Spinal cord (tissue), 10 donors: ENCODE results near the gene NDEL1. TPM values are rescaled to one million over a fixed set of nuclear protein-coding genes. Genes with fewer than 3 reads are reported as not detected.

Experiments
- DNase-seq, 6 donors: peaks; one replicate each; pipeline versions ENCODE4 v3.0.0 to v3.0.0-alpha.2; 2013 to 2015; ENCODE audit warnings: low spot score in 6 of 6, low read depth in 4 of 6
- H3K27ac ChIP-seq: one replicate; pipeline ENCODE4 v1.5.1; 2013; ENCODE audit warnings: low read depth, low read length, control low read depth
- H3K27me3 ChIP-seq: one replicate; pipeline ENCODE4 v1.6.1; 2013; ENCODE audit warnings: low read length; ENCODE audit not compliant: control insufficient read depth, insufficient read depth
- H3K36me3 ChIP-seq: one replicate; pipeline ENCODE4 v1.6.1; 2013; ENCODE audit warnings: low read length; ENCODE audit not compliant: control insufficient read depth, insufficient read depth
- H3K4me1 ChIP-seq: one replicate; pipeline ENCODE4 v1.6.1; 2013; ENCODE audit warnings: low read length; ENCODE audit not compliant: control insufficient read depth, insufficient read depth
- H3K4me3 ChIP-seq: one replicate; pipeline ENCODE4 v1.5.1; 2013; ENCODE audit warnings: low read depth, low read length, control low read depth
- H3K9me3 ChIP-seq: one replicate; pipeline ENCODE4 v1.6.1; 2013; ENCODE audit warnings: low read length; ENCODE audit not compliant: control insufficient read depth, insufficient read depth
- WGBS: methylation state at CpG from one replicate; pipeline ENCODE4 v1.1.5; 2013; ENCODE audit warnings: missing lambda C conversion rate; ENCODE audit not compliant: insufficient coverage; 5-methylcytosine and 5-hydroxymethylcytosine counted together
- polyA plus RNA-seq, 2 donors: library from polyadenylated mRNA; unstranded; fragments of 120-200 nt; gene quantifications; one replicate each; pipeline ENCODE4 v1.2.1, GENCODE V29; 2013; ENCODE audit not compliant: insufficient read length in 2 of 2
- total RNA-seq, 2 donors: library from RNA; depleted of rRNA in 1 of 2; stranded (reverse); fragments of 120-200 nt in 1 of 2; fragments of >200 nt in 1 of 2; gene quantifications; one replicate each; pipeline versions ENCODE4 v1.2.3 to v1.2.4, GENCODE V29; 2013 to 2014
- donor health status: healthy.

NDEL1 gene
- total and polyA plus RNA-seq, 4 donors: 30.7 to 48.9 (median 47.1) TPM

DNA sequence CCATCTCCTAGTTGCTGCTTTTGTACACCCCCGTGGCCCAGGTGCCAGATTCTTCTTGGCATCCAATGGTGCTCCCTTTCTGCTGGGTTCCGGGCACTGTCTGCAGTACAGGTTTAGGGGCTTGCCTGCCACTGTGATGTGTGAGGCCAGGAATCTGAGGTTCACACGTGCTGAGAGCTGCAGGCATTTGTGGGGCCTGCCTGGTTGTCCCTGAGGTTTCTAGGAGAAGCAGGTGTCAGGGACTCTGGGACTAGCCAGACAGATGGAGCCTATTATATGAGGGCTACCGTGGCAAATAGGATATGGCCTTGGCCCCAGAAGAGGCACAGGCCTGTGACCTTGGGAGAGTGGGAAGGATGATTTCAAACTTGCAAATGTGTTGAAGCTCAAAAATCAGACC is 29.3 kb downstream of the NDEL1 start:
- no peak for DNase-seq
- Histone ChIP-seq H3K4me1 (peaks cover 33% of the 10 kb centered on the region), H3K9me3 (no peaks in the 10 kb centered on the region), H3K4me3 (no peak overlapping the region), H3K36me3 (peaks cover 31% of the 10 kb centered on the region), H3K27me3 (no peaks in the 10 kb centered on the region), H3K27ac (no peak overlapping the region)
- 57% methylated on average over 4 of the region's 4 CpGs for WGBS

DNA sequence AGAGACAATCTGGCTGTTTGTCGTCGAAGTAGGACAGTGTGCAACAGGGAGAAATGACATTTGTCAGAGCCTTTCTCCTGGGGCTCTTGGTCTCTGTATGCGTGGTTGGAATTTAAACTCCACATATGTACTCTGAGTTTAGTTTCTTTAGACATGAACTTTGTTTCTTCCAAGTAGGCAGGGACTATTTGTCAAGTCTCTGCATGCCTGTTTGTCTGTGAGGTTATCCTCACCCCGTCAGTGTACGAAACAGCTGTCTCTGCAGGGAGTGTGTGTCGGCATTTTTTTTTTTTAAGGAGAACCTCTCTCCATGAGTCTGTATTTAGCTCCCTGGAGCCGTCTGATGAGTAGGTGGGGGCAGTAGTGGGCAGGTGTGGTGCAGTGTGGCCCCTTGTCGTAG is 29.7 kb downstream of the NDEL1 start:
- Histone ChIP-seq H3K36me3 (peaks cover 35% of the 10 kb centered on the region), H3K27me3 (no peaks in the 10 kb centered on the region), H3K4me3 (no peak overlapping the region), H3K9me3 (no peaks in the 10 kb centered on the region), H3K27ac (no peak overlapping the region), H3K4me1 (peaks cover 38% of the 10 kb centered on the region)
- WGBS: 44% methylated on average over 5 of the region's 8 CpGs
- no peak for DNase-seq

DNA sequence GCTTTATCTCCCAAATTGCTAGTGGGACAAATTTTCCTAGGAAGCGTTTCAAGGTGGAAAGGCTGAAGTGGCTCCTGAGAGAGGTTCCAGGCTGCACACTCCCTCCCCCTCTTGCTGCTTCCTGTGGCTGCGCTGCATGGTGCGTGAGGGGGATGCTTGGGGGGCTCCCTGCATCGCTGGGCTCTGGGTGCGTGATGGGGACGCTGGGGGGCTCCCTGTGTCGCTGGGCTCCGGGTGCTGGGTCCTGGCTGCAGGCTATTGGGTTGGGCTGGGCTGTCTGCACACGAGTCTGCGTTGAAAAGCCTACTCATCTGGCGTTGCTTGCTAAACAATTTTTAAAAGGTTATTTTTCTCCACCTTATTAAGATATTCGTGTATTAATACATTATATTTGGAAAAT is 30.1 kb downstream of the NDEL1 start:
- DNase-seq: no peak
- Histone ChIP-seq H3K4me3 (no peak overlapping the region), H3K27ac (no peak overlapping the region), H3K9me3 (no peaks in the 10 kb centered on the region), H3K27me3 (no peaks in the 10 kb centered on the region), H3K4me1 (peaks cover 42% of the 10 kb centered on the region), H3K36me3 (peaks cover 39% of the 10 kb centered on the region)
- 53% methylated on average over 7 of the region's 12 CpGs for WGBS

DNA sequence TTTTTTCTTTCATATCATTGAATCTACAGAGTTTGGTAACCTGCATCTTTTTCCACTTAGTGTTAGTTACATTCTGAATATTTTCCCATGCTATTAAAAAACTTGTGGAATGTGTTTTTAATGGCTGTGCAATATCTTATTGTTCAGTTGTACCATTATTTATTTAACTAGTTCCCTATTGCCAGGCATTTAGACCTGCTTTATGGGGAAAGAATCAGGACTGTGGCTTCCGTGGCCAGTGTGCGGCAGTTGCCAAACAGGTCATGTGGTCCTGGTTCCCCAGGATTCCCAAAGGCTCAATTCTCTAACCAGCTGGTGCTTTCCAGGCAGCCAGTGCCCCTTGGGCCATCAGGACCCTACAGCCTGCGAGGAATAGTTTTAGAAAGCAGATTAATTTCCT is 30.8 kb downstream of the NDEL1 start:
- H3K4me3 ChIP-seq: no peak overlapping the region
- H3K27me3 ChIP-seq: no peaks in the 10 kb centered on the region
- H3K4me1 ChIP-seq: peaks cover 48% of the 10 kb centered on the region
- no peak overlapping the region for H3K27ac ChIP-seq
- peaks cover 42% of the 10 kb centered on the region for H3K36me3 ChIP-seq
- 62% methylated on average over 3 of the region's 3 CpGs for WGBS
- H3K9me3 ChIP-seq: no peaks in the 10 kb centered on the region
- no peak for DNase-seq

DNA sequence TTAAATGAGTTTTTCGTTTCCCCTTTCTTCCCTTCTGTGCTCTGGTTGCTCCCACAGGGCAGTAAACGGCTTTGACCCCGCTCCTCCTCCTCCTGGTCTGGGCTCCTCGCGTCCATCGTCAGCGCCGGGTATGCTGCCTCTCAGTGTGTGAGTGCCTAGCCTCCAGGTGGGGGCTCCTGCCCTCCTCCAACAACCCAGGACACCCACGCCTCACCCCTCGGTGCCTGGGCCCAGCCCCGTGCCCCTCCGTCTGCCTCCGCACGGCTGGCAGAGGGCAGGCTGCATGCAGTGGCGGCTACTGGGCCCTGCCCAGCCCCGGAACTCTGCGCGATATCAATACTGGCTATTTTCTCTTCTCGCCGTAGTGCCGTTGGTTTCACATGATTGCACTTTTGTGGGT is 31.2 kb downstream of the NDEL1 start:
- Histone ChIP-seq H3K27ac (no peak overlapping the region), H3K4me1 (peaks cover 48% of the 10 kb centered on the region), H3K36me3 (peaks cover 43% of the 10 kb centered on the region), H3K27me3 (no peaks in the 10 kb centered on the region), H3K9me3 (no peaks in the 10 kb centered on the region), H3K4me3 (no peak overlapping the region)
- 83% methylated on average over 19 of the region's 21 CpGs for WGBS
- DNase-seq: no peak

DNA sequence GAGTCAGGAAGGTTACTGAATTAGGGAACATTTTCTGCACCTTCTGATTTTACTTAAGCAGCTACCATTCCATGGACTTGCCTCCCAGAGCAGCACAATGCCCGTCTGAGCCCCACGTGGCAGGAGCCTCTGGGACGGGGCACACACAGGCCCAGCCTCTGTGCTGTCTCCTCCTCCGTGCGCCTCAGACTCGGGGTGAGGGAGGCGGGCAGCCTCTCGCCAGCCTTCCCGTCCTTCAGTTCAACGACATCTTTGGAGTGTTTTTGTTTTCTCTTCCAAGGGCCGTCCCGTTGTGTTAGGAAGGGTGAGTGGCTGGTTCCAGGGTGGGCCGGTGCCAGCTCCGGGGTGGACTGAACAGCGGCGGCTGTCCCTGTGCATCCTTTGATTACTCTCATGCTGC is 31.8 kb downstream of the NDEL1 start:
- H3K9me3 ChIP-seq: no peaks in the 10 kb centered on the region
- no peak for DNase-seq
- H3K4me1 ChIP-seq: peaks cover 48% of the 10 kb centered on the region
- no peaks in the 10 kb centered on the region for H3K27me3 ChIP-seq
- H3K36me3 ChIP-seq: peaks cover 49% of the 10 kb centered on the region
- WGBS: 40% methylated on average over 7 of the region's 16 CpGs
- no peak overlapping the region for H3K27ac ChIP-seq
- no peak overlapping the region for H3K4me3 ChIP-seq

DNA sequence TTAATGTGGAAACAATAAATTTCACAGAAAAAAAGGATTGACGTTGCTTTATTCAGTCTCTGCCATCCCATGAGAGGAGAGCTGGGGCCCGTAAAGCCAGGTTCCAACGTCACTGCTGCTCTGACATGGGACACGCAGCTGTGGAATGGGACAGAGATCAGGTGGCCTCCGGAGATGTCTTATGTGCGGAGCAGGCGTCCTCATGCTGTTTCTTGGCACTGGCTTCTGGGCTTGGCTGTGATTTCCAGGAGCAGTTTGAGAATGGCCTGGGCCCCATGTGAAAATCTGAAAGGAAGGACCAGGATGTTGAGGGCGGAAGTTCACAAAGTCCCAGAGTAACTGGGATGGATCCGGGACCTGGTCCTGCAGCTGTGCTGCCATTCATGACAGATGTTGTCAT is 32.4 kb downstream of the NDEL1 start:
- 56% methylated on average over 8 of the region's 9 CpGs for WGBS
- Histone ChIP-seq H3K9me3 (no peaks in the 10 kb centered on the region), H3K4me1 (peaks cover 48% of the 10 kb centered on the region), H3K4me3 (no peak overlapping the region), H3K27ac (no peak overlapping the region), H3K36me3 (peaks cover 55% of the 10 kb centered on the region), H3K27me3 (no peaks in the 10 kb centered on the region)
- peak in 2 of 6 donors; percentile 16 to 54 for DNase-seq

DNA sequence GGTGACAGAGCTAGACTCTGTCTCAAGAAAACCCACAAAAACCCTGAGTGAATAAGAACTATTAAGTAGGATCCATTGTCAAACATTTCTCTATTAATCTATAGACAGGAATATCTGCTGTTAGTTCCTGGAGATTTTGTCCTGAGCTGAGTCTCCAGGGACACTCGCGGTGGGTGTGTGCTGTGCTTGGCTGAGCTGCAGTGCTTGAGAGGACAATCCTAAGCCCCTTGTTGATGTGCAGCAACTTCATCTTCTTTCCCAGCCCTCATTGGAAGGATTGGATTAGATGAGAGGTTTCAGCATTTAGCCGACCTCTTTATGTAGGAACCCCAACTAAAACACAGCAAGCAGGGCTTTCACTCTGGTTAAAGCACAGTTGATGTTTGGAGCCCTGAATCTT is 33.3 kb downstream of the NDEL1 start:
- H3K9me3 ChIP-seq: no peaks in the 10 kb centered on the region
- H3K27ac ChIP-seq: no peak overlapping the region
- H3K4me3 ChIP-seq: no peak overlapping the region
- peaks cover 48% of the 10 kb centered on the region for H3K4me1 ChIP-seq
- DNase-seq: no peak
- H3K27me3 ChIP-seq: no peaks in the 10 kb centered on the region
- peaks cover 61% of the 10 kb centered on the region for H3K36me3 ChIP-seq
- WGBS: no CpG with 5 or more reads among the region's 3 CpGs

DNA sequence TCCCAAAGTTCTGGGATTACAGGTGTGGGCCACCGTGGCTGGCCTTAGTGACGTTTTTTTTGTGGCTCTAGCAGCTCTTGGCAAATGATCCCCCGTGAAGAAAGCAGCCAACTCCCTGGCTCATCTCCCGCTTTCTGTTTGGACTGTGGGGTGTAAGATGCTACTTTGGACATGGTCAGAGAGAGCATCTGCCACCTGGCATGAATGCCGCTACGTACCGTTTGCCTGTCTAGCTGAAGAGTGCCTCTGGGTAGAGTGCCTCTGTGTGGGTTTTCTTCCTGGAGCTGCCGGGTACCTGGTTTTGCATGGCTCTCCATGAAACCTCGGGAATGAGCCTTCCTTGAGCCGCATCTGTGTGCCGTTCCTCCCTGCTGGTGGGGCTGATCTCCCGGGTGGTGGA is 34.3 kb downstream of the NDEL1 start:
- peak in 2 of 6 donors; percentile 15 to 38 for DNase-seq
- H3K4me3 ChIP-seq: no peak overlapping the region
- no peaks in the 10 kb centered on the region for H3K27me3 ChIP-seq

DNA sequence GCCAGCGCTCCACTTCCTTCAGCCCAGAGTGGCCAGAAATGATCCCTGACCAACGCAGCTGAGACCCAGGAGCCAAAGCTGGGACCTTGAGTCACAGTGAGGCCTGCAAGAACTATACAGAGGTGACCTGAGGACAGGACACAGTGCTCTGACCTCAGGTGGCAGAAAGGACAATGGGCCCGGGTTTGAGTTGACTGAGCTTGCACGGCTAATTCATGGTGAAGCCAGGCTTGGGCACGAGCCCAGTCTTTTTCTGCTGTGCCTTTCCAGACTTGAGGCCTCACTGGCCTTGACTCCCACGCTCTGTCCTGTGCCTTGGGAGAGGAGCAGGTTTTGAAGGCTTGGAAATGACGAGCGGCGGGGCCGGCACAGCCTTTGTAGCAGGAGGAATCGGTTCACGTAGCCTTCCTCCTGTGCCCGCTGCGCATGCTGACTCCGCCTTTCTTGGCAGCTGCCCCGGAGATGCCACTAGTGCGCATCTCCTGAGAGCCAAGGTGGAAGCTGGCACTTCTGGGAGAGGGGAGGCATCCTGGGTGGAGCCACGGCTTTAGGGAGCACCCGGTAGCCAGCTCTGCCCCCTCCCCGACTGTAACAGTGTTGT is 34.9 kb downstream of the NDEL1 start:
- Histone ChIP-seq H3K9me3 (no peaks in the 10 kb centered on the region), H3K36me3 (peaks cover 70% of the 10 kb centered on the region), H3K4me1 (peaks cover 40% of the 10 kb centered on the region), H3K27ac (peak overlapping the region; percentile 47), H3K4me3 (no peak overlapping the region), H3K27me3 (no peaks in the 10 kb centered on the region)
- peak in 3 of 6 donors; percentile 33 to 90 (median 76) for DNase-seq
- WGBS: 34% methylated on average over 20 of the region's 20 CpGs

More for the DNA sequence above, 34.3 kb downstream of the NDEL1 start:
- Histone ChIP-seq H3K9me3 (no peaks in the 10 kb centered on the region), H3K27ac (peak overlapping the region; percentile 47), H3K4me1 (peaks cover 42% of the 10 kb centered on the region), H3K36me3 (peaks cover 64% of the 10 kb centered on the region)
- 74% methylated on average over 11 of the region's 12 CpGs for WGBS
